A549 (cell line): ENCODE results near the gene MAN2A2. TPM values are rescaled to one million over a fixed set of nuclear protein-coding genes. Genes with fewer than 3 reads are reported as not detected.

Experiments
- ATAC-seq, 2 experiments: fragments of 200-7000 bp in 1 of 2; fragments of >200 bp in 1 of 2; cut with Nextera tagmentation in 1 of 2; cut with Tn5 transposase in 1 of 2; 3 replicates each; pipeline versions ENCODE4 v1.8.0 to v1.9.1; 2018 to 2020; ENCODE audit warnings: mild to moderate bottlenecking in 1 of 2, moderate library complexity in 1 of 2
- CTCF ChIA-PET: fragments of 300-600 bp; sonication (Branson Sonifier 250); formaldehyde crosslinking; extraction: SDS; loops from one replicate; lab custom pipeline; 2021; ENCODE audit warnings: antibody characterized with exemption, inconsistent platforms; lab: Yijun Ruan, JAX
- POLR2A ChIA-PET: fragments of 350-600 bp; formaldehyde crosslinking; extraction: SDS; loops from one replicate; lab custom pipeline; 2021; ENCODE audit warnings: antibody characterized with exemption, inconsistent platforms; lab: Yijun Ruan, JAX
- DNase-seq, 2 experiments: peaks; one replicate each; pipeline versions ENCODE4 v3.0.0 to v3.0.0-alpha.2; 2011 to 2016; ENCODE audit warnings: low read depth in 1 of 2, low spot score in 1 of 2
- FAIRE-seq: peaks from 2 replicates; lab custom pipeline; 2011; peaks lifted over from hg19 to GRCh38; lab: Jason Lieb, UNC
- H3K27ac ChIP-seq, 2 experiments: fragments of >200 bp; sonication (Bioruptor Twin); formaldehyde crosslinking; 3 replicates each; pipeline ENCODE4 v1.5.1; 2016 to 2017
- H3K4me1 ChIP-seq: fragments of >200 bp; sonication (Bioruptor Twin); formaldehyde crosslinking; 3 replicates; pipeline ENCODE4 v1.6.1; 2016
- H3K4me2 ChIP-seq: fragments of >200 bp; sonication (Bioruptor Twin); formaldehyde crosslinking; 3 replicates; pipeline ENCODE4 v1.6.1; 2016
- H3K4me3 ChIP-seq: fragments of >200 bp; sonication (Bioruptor Twin); formaldehyde crosslinking; 3 replicates; pipeline ENCODE4 v1.5.1; 2016
- H3K9me3 ChIP-seq: fragments of >200 bp; sonication (Bioruptor Twin); formaldehyde crosslinking; 3 replicates; pipeline ENCODE4 v1.6.1; 2016
- CHD4 ChIP-seq: fragments of 200-600 bp; sonication (generic); IDR thresholded peaks from 2 replicates; pipeline ENCODE4 v1.6.1; 2016; ENCODE audit warnings: antibody characterized with exemption, mild to moderate bottlenecking, borderline replicate concordance
- EHF ChIP-seq: fragments of 250-450 bp; sonication (Bioruptor Pico); IDR thresholded peaks from 2 replicates; pipeline ENCODE4 v1.5.0; 2020; ENCODE audit warnings: mild to moderate bottlenecking
- EHMT2 ChIP-seq: fragments of 200-600 bp; sonication (generic); IDR thresholded peaks from 2 replicates; pipeline ENCODE4 v1.6.1; 2016; ENCODE audit warnings: antibody characterized with exemption, low read depth, mild to moderate bottlenecking, moderate library complexity
- ELK1 ChIP-seq: fragments of 150-350 bp; IDR thresholded peaks from 2 replicates; pipeline ENCODE4 v1.6.1; 2014; ENCODE audit warnings: low read depth, mild to moderate bottlenecking, low read length
- FOSB ChIP-seq: fragments of 250-450 bp; sonication (Bioruptor Pico); IDR thresholded peaks from 2 replicates; pipeline ENCODE4 v1.5.0; 2020; ENCODE audit warnings: mild to moderate bottlenecking, moderate library complexity
- FOXS1 ChIP-seq: fragments of 250-450 bp; sonication (Bioruptor Pico); IDR thresholded peaks from 2 replicates; pipeline ENCODE4 v1.5.0; 2020; ENCODE audit warnings: mild to moderate bottlenecking, moderate library complexity
- GATA3 ChIP-seq: IDR thresholded peaks from 2 replicates; pipeline ENCODE4 v1.6.1; 2012; ENCODE audit warnings: borderline replicate concordance
- HEYL ChIP-seq: fragments of 250-450 bp; sonication (Bioruptor Pico); IDR thresholded peaks from 2 replicates; pipeline ENCODE4 v1.8.0; 2021; ENCODE audit warnings: mild to moderate bottlenecking, moderate library complexity
- HOXA7 ChIP-seq: fragments of 250-450 bp; sonication (Bioruptor Pico); IDR thresholded peaks from 2 replicates; pipeline ENCODE4 v1.5.0; 2020; ENCODE audit warnings: mild to moderate bottlenecking, moderate library complexity
- JUNB ChIP-seq: fragments of >200 bp; sonication (Bioruptor Twin); formaldehyde crosslinking; IDR thresholded peaks from 2 replicates; pipeline ENCODE4 v1.6.1; 2016
- MAFK ChIP-seq: fragments of 450-650 bp; IDR thresholded peaks from 2 replicates; pipeline ENCODE4 v1.6.1; 2014; ENCODE audit not compliant: partially characterized antibody
- MAX ChIP-seq: IDR thresholded peaks from 2 replicates; pipeline ENCODE4 v1.6.1; 2012
- MAZ ChIP-seq: fragments of 150-350 bp; IDR thresholded peaks from 2 replicates; pipeline ENCODE4 v1.6.1; 2014; ENCODE audit warnings: antibody characterized with exemption, low read depth, low read length, borderline replicate concordance
- MYC ChIP-seq: IDR thresholded peaks from 2 replicates; pipeline ENCODE4 v1.6.1; 2012; ENCODE audit warnings: mild to moderate bottlenecking, inconsistent platforms, low read length, improper control_type of control experiment, borderline replicate concordance
- NR3C1 ChIP-seq: fragments of >200 bp; sonication (Bioruptor Twin); formaldehyde crosslinking; IDR thresholded peaks from 3 replicates; pipeline ENCODE4 v1.6.1; 2017
- POLR2A ChIP-seq: IDR thresholded peaks from 2 replicates; pipeline ENCODE4 v1.6.1; 2012; ENCODE audit warnings: mild to moderate bottlenecking, low read length
- RAD21 ChIP-seq, 2 experiments: fragments of >200 bp in 1 of 2; sonication (Bioruptor Twin) in 1 of 2; formaldehyde crosslinking in 1 of 2; IDR thresholded peaks in 1 of 2; conservative IDR thresholded peaks in 1 of 2; 2 replicates in 1 of 2; 3 replicates in 1 of 2; pipeline ENCODE4 v1.6.1; 2012 to 2018; ENCODE audit warnings: inconsistent platforms in 1 of 2
- RARB ChIP-seq: fragments of 250-450 bp; sonication (Bioruptor Pico); IDR thresholded peaks from 2 replicates; pipeline ENCODE4 v1.8.0; 2021; ENCODE audit warnings: mild to moderate bottlenecking, moderate library complexity
- RCOR1 ChIP-seq: fragments of 150-350 bp; IDR thresholded peaks from 2 replicates; pipeline ENCODE4 v1.6.1; 2014; ENCODE audit warnings: antibody characterized with exemption, low read length, low read depth
- RFX5 ChIP-seq: fragments of 450-650 bp; IDR thresholded peaks from 2 replicates; pipeline ENCODE4 v1.7.1; 2014; ENCODE audit warnings: antibody characterized with exemption, mild to moderate bottlenecking, moderate library complexity
- SMC3 ChIP-seq: fragments of >200 bp; sonication (Bioruptor Twin); formaldehyde crosslinking; IDR thresholded peaks from 3 replicates; pipeline ENCODE4 v1.6.1; 2018; ENCODE audit warnings: inconsistent platforms
- TP53 ChIP-seq: fragments of 250-450 bp; sonication (Bioruptor Pico); IDR thresholded peaks from 2 replicates; pipeline ENCODE4 v1.5.0; 2021; ENCODE audit warnings: mild to moderate bottlenecking, moderate library complexity
- ZC3H11A ChIP-seq: fragments of 450-650 bp; IDR thresholded peaks from 2 replicates; pipeline ENCODE4 v1.6.1; 2014; ENCODE audit warnings: antibody characterized with exemption, mild to moderate bottlenecking
- WGBS: methylation state at CpG from one replicate; pipeline ENCODE4 v1.1.6; 2017; ENCODE audit errors: missing lambda C conversion rate; 5-methylcytosine and 5-hydroxymethylcytosine counted together
- polyA plus RNA-seq, 4 experiments: library from polyadenylated mRNA; depleted of rRNA in 3 of 4; stranded (reverse); fragments of >200 nt; fragmentation: RNase III in 1 of 4; extraction: RNeasy Plus Mini Kit Qiagen cat#74134 plus additional on column Dnase treatment in 1 of 4; gene quantifications; 2 replicates in 3 of 4; 3 replicates in 1 of 4; pipeline ENCODE4 v1.2.3, GENCODE V29; 2011 to 2017
- TF ChIP-seq, protein P1 (sequence below): fragments of >200 bp; sonication (Bioruptor Twin); formaldehyde crosslinking; IDR thresholded peaks from 3 replicates; pipeline ENCODE4 v1.5.1; 2016
- TF ChIP-seq, protein P2 (sequence below): fragments of >200 bp; sonication (Bioruptor Twin); formaldehyde crosslinking; IDR thresholded peaks from 2 replicates; pipeline ENCODE4 v1.6.1; 2016

MAN2A2 gene
- polyA plus RNA-seq, 2 of the 4 experiments (the other 2 are of a cell fraction): 22.0 to 32.6 TPM

DNA sequence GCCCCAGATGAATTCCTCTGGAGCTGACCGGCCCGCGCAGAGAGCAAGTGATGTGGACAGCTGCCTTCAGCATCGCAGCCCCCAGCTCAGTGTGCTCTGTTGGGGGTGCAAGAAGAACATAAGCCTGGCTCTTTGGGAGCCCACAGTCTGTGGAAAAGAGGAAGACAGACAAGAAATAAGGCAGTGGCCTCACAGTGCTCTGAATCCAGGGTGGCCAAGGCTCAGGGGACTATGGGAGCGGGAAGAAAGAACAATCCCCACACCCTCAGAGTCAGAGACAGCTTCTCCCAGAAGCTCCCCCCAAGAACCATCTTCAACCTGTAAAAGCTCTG lies 29.5 kb downstream of the MAN2A2 start:
- CTCF ChIA-PET: interaction anchor here (0.6 to 16.4 kb wide), 57 partner anchors 9 to 791 kb away, joined by 3 to 536 read pairs (median 4); partner anchors contain the start of genes FES, MAN2A2, PRC1 and RCCD1
- DNase-seq: no peak
- Histone ChIP-seq H3K27ac (peak overlapping the region; percentile 84 to 93; a peak in 4 of 6 replicates), H3K4me3 (no peak overlapping the region; the same call in 2 of the 3 replicates)
- ATAC-seq: no peak
- FAIRE-seq: no peak
- TF ChIP-seq, protein P1, sequence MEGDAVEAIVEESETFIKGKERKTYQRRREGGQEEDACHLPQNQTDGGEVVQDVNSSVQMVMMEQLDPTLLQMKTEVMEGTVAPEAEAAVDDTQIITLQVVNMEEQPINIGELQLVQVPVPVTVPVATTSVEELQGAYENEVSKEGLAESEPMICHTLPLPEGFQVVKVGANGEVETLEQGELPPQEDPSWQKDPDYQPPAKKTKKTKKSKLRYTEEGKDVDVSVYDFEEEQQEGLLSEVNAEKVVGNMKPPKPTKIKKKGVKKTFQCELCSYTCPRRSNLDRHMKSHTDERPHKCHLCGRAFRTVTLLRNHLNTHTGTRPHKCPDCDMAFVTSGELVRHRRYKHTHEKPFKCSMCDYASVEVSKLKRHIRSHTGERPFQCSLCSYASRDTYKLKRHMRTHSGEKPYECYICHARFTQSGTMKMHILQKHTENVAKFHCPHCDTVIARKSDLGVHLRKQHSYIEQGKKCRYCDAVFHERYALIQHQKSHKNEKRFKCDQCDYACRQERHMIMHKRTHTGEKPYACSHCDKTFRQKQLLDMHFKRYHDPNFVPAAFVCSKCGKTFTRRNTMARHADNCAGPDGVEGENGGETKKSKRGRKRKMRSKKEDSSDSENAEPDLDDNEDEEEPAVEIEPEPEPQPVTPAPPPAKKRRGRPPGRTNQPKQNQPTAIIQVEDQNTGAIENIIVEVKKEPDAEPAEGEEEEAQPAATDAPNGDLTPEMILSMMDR: peak; percentile 3; the same call in 2 of the 3 replicates
- TF ChIP-seq TP53 (CRISPR knock-in tag): no peak
- no peak for TF ChIP-seq HEYL (CRISPR knock-in tag)
- TF ChIP-seq, all 56 proteins: peak for 1
- POLR2A ChIA-PET: interaction anchor here (1.7 to 2.8 kb wide), 3 partner anchors 22 to 40 kb away, joined by 4 to 20 read pairs (median 14); partner anchors contain the start of genes MAN2A2 and RCCD1
- H3K9me3 ChIP-seq: no peaks in the 10 kb centered on the region
- 18% methylated on average over 5 of the region's 5 CpGs for WGBS
- peaks cover 35% of the 10 kb centered on the region for H3K4me1 ChIP-seq
- peak overlapping the region; percentile 72 for H3K4me2 ChIP-seq

DNA sequence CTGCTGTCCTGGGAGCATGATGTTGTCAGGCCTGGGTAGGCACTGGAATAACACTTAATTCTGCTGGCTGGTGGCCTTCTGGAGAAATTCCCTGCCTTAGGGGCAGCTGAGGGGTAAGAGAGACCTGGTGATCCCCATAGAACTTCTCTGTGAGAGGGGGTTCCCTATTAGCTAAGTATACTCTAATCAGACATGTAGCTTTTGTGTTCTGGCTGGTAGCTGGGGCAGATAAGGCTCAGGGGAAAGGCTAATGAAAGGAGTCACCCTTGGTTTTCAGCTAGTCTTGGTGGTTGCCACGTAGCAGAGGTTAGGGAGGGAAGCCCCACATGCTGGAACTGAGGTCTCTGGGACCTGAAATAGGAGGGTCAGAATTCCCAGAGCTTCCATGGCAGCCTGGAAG lies 30.2 kb downstream of the MAN2A2 start:
- ATAC-seq: no peak
- TF ChIP-seq MAZ (no peak), MYC (no peak), POLR2A (no peak), JUNB (no peak), GATA3 (no peak), ZC3H11A (no peak), RAD21 (conservative IDR thresholded peaks at IDR 0.05 in 1 of 2, IDR thresholded peaks at IDR 0.05 in 1 of 2) (no peak), FOXS1 (CRISPR knock-in tag) (no peak), FOSB (CRISPR knock-in tag) (no peak), EHMT2 (no peak), ELK1 (no peak), NR3C1 (no peak), EHF (CRISPR knock-in tag) (no peak), HEYL (CRISPR knock-in tag) (no peak), MAFK (no peak)
- TF ChIP-seq, protein P2, sequence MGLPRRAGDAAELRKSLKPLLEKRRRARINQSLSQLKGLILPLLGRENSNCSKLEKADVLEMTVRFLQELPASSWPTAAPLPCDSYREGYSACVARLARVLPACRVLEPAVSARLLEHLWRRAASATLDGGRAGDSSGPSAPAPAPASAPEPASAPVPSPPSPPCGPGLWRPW: no peak
- TF ChIP-seq, all 56 proteins: peak for 0
- POLR2A ChIA-PET: interaction anchor here (2.8 kb wide), 1 partner anchor 21 kb away, joined by 20 read pairs; the partner anchor contains the start of gene RCCD1
- 26% methylated on average over 1 of the region's 1 CpG for WGBS
- no peak overlapping the region for H3K4me2 ChIP-seq
- H3K4me3 ChIP-seq: no peak overlapping the region
- peaks cover 35% of the 10 kb centered on the region for H3K4me1 ChIP-seq
- DNase-seq (no peak), FAIRE-seq (no peak)
- no peak overlapping the region for H3K27ac ChIP-seq
- no peaks in the 10 kb centered on the region for H3K9me3 ChIP-seq
- CTCF ChIA-PET: interaction anchor here (0.6 to 16.4 kb wide), 41 partner anchors 10 to 790 kb away, joined by 3 to 536 read pairs (median 7); partner anchors contain the start of genes FES, MAN2A2, RCCD1 and VPS33B

DNA sequence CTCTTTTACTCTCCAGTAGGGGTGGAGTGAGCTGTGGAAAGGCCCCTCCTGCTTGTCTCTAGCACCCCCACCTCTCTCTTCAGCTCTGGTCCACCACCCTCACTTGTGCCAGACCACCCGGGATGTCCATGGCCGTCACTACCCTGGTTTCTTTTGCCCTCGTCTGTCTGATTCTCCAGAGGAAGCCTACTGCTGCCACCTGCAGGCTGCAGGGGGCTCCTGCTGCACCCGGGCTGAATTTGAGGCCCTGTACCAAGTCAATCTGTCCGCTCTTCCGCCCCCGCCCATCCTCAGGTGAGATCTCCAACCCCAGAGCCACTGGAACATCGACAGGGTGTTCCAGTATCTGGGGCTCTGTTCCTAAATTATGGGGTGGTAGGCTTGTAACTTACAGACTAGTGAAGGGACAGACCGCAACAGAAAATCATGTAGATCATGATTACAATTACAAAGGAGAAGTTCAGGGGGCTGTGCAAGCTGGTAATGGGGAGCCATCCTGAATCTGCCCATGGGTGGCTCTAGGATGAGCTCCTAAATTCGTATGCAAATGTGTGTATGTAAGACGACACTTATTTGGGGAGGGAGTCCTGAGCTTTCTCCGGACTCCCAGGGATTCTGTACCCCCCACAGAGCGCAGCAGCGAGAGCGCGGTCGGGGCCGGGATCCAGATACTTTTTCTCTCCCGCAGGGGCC lies 31.3 kb downstream of the MAN2A2 start:
- DNase-seq (peak; percentile 91 to 98), FAIRE-seq (no peak), ATAC-seq (peak; percentile 44 to 69)
- Histone ChIP-seq H3K4me1 (peaks cover 30% of the 10 kb centered on the region), H3K4me3 (peak overlapping the region; percentile 73), H3K9me3 (no peaks in the 10 kb centered on the region), H3K4me2 (peak overlapping the region; percentile 94), H3K27ac (peak overlapping the region; percentile 82 to 91)
- ChIA-PET POLR2A (interaction anchor here (0.8 to 2.3 kb wide), 3 partner anchors 10 to 20 kb away, joined by 4 to 11 read pairs (median 5); partner anchors contain the start of gene RCCD1), CTCF (interaction anchor here (0.6 to 16.4 kb wide), 39 partner anchors 11 to 791 kb away, joined by 3 to 536 read pairs (median 5); partner anchors contain the start of genes FES, FURIN, MAN2A2 and RCCD1)
- WGBS: 4% methylated on average over 18 of the region's 19 CpGs
- TF ChIP-seq ZC3H11A (no peak), CHD4 (no peak), MYC (no peak), TP53 (CRISPR knock-in tag) (0 out of 2 replicates have a peak, but pooled peaks have one; percentile 4), HOXA7 (CRISPR knock-in tag) (no peak), MAX (peak; percentile 12; the same call in 1 of the 2 replicates), RFX5 (no peak), RCOR1 (0 out of 2 replicates have a peak, but pooled peaks have one; percentile 58), RARB (CRISPR knock-in tag) (no peak), FOSB (CRISPR knock-in tag) (no peak), SMC3 (peak; percentile 64), RAD21 (conservative IDR thresholded peaks at IDR 0.05 in 1 of 2, IDR thresholded peaks at IDR 0.05 in 1 of 2) (peak; percentile 77 to 81)
- TF ChIP-seq, protein P1: peak; percentile 91
